Naive thymus-derived CD8-positive, alpha-beta T cell (primary cell): ENCODE data around the gene RPL13. TPM values are rescaled to one million over a fixed set of nuclear protein-coding genes. Genes with fewer than 3 reads are reported as not detected.

ENCODE experiments used
- ATAC-seq, 2 donors: fragments of 150-1000 bp; cut with Tn5 transposase in 1 of 2; sonication (Bioruptor Pico), chemical (Tn5 transposase) in 1 of 2; 1 replicate in 1 of 2; 2 replicates in 1 of 2; pipeline ENCODE4 v1.10.0; 2021; ENCODE audit warnings: mild to moderate bottlenecking in 2 of 2, moderate library complexity in 2 of 2
- POLR2A ChIA-PET: fragments of 350-600 bp; sonication (Branson Sonifier 250); formaldehyde crosslinking; loops from one replicate; lab custom pipeline; 2021; ENCODE audit warnings: antibody characterized with exemption; lab: Charles Lee
- DNase-seq, 10 donors: peaks; one replicate each; pipeline versions ENCODE4 v3.0.0 to v3.0.0-alpha.2; 2020 to 2022
- H3K27ac Mint-ChIP-seq, 10 donors: one replicate each; pipeline ENCODE4 v1.8.0; 2020 to 2022; ENCODE audit warnings: mild to moderate bottlenecking in 10 of 10, mixed read lengths in 10 of 10, moderate library complexity in 4 of 10, inconsistent platforms in 1 of 10
- H3K27me3 Mint-ChIP-seq, 5 donors: one replicate each; pipeline ENCODE4 v1.8.0; 2021 to 2022; ENCODE audit warnings: mixed read lengths in 5 of 5
- H3K36me3 Mint-ChIP-seq, 3 donors: one replicate each; pipeline ENCODE4 v1.8.0; 2020 to 2022; ENCODE audit warnings: mixed read lengths in 3 of 3, mild to moderate bottlenecking in 2 of 3, inconsistent platforms in 1 of 3
- H3K4me1 Mint-ChIP-seq, 4 donors: one replicate each; pipeline ENCODE4 v1.8.0; 2021 to 2022; ENCODE audit warnings: mixed read lengths in 4 of 4
- H3K4me3 Mint-ChIP-seq, 10 donors: one replicate each; pipeline ENCODE4 v1.8.0; 2020 to 2022; ENCODE audit warnings: mild to moderate bottlenecking in 10 of 10, mixed read lengths in 10 of 10, moderate library complexity in 6 of 10, inconsistent platforms in 1 of 10
- H3K9me3 Mint-ChIP-seq, 9 donors: one replicate each; pipeline ENCODE4 v1.8.0; 2020 to 2022; ENCODE audit warnings: mixed read lengths in 9 of 9, mild to moderate bottlenecking in 3 of 9, inconsistent platforms in 1 of 9, moderate library complexity in 1 of 9
- polyA plus RNA-seq, 3 donors: library from polyadenylated mRNA; unstranded; fragments of 300-500 nt; fragmentation: Illumina TruSeq; gene quantifications; one replicate each; pipeline ENCODE4 v1.2.3, GENCODE V29; 2021
- total RNA-seq, 8 experiments: library from RNA in 2 of 8; stranded (reverse) in 2 of 8; gene quantifications; one replicate each; pipeline ENCODE4 v1.2.3 and lab custom pipeline; 2021 to 2026

The RPL13 gene
- total and polyA plus RNA-seq, 5 experiments from 2014 or later = 5,034 to 7,902 (median 5,103) TPM

DNA sequence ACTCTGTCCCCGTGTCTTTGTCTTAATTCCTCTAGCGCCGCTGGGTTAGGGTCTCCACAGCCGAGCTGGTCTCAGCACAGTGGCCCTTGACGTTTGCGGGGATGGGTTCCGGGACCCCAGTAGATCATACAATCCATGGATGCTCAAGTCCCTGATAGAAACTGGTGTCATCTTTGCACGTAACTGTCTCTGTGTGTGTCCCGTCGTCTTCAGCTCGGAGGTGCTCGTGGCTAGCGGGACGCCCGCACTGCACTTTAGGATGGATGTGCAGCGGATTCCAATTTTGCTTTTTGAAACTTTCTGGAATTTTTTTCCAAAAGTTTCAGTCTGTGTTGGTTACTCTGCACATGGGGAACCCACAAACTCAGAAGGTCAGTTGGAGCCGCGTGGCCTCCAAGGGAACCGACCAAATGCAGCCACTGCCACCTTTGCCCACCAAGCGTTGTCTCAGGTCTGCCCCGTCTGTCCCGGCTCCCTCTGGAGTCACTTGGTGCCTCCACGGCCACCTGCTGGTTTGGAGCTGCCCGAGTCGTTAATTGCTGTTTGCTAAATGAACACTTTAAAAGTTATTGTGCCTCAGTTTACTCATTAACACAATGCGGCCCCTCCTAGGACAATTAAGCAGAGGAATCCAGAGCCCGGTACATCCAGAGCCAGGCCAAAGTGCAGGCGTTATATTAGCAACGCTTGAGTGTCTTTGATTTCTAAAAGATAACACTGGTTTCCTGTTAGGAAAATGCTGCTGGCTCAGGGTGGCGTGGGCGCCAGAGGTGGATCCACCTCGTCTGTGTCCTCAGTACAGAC lies 47.7 kb downstream of the RPL13 start:
- DNase-seq = no peak
- POLR2A ChIA-PET = no interaction called here
- Mint-ChIP-seq H3K9me3 (no peaks in the 10 kb centered on the region), H3K36me3 (no peaks in the 10 kb centered on the region), H3K4me1 (peaks cover under 1 to 2% (median 1%) of the 10 kb centered on the region in 4 donors), H3K27ac (no peak overlapping the region), H3K4me3 (no peak overlapping the region), H3K27me3 (peaks cover 0 to under 1% (median 0%) of the 10 kb centered on the region in 5 donors)
- ATAC-seq = no peak

DNA sequence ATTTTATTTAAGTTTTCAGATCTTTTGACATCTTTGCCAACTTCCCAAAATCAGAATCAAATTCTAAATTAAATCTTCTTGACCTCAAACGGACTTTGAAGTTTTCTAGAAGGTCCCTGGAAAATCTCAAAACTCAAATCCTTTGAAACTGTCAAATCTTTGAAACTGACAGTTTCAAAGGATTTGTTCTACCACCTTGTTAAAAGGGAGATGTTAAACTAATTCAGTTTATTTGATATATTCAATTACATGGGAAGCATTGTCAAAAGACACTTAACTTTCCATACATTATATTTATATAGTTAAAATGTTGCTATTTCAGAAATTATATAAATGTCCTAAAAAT lies 49.6 kb downstream of the RPL13 start:
- no peak for ATAC-seq
- H3K4me1 Mint-ChIP-seq = peaks cover 0 to 3% (median under 1%) of the 10 kb centered on the region in 4 donors
- peaks cover 0 to 2% (median 0%) of the 10 kb centered on the region in 9 donors for H3K9me3 Mint-ChIP-seq
- DNase-seq = no peak
- POLR2A ChIA-PET = no interaction called here
- no peak overlapping the region for H3K4me3 Mint-ChIP-seq
- H3K27me3 Mint-ChIP-seq = no peaks in the 10 kb centered on the region
- no peak overlapping the region for H3K27ac Mint-ChIP-seq
- H3K36me3 Mint-ChIP-seq = no peaks in the 10 kb centered on the region

GRCh38 chr16:89612415-89613166 lies 52.1 kb downstream of the RPL13 start:
- H3K36me3 Mint-ChIP-seq = no peaks in the 10 kb centered on the region
- POLR2A ChIA-PET = no interaction called here
- peaks cover 0 to 2% (median 0%) of the 10 kb centered on the region in 9 donors for H3K9me3 Mint-ChIP-seq
- H3K4me3 Mint-ChIP-seq = no peak overlapping the region
- ATAC-seq = no peak
- DNase-seq = no peak
- peaks cover 12 to 16% (median 14%) of the 10 kb centered on the region in 4 donors for H3K4me1 Mint-ChIP-seq
- H3K27ac Mint-ChIP-seq = peak overlapping the region in 2 of 10 donors; percentile 1 to 19
- H3K27me3 Mint-ChIP-seq = no peaks in the 10 kb centered on the region

- peaks cover 0 to 2% (median 0%) of the 10 kb centered on the region in 9 donors for H3K9me3 Mint-ChIP-seq
- H3K27ac Mint-ChIP-seq = peak within 1 kb of the TSS in 3 of 10 donors; percentile 1 to 77 (median 19)
- ATAC-seq = no peak
- POLR2A ChIA-PET = no interaction called here
- no peaks in the 10 kb centered on the region for H3K36me3 Mint-ChIP-seq
- DNase-seq = no peak
- H3K4me3 Mint-ChIP-seq = no peak within 1 kb of the TSS
- H3K27me3 Mint-ChIP-seq = no peaks in the 10 kb centered on the region
- H3K4me1 Mint-ChIP-seq = peaks cover 12 to 16% (median 15%) of the 10 kb centered on the region in 4 donors
Observed at GRCh38 chr16:89613231-89613953, 52.9 kb downstream of the RPL13 start, which contains the start of gene DPEP1. Gene DPEP1, plus strand, starts transcription at chr16:89613642. Its CDS starts 16,769 bp downstream, at chr16:89630411.

DNA sequence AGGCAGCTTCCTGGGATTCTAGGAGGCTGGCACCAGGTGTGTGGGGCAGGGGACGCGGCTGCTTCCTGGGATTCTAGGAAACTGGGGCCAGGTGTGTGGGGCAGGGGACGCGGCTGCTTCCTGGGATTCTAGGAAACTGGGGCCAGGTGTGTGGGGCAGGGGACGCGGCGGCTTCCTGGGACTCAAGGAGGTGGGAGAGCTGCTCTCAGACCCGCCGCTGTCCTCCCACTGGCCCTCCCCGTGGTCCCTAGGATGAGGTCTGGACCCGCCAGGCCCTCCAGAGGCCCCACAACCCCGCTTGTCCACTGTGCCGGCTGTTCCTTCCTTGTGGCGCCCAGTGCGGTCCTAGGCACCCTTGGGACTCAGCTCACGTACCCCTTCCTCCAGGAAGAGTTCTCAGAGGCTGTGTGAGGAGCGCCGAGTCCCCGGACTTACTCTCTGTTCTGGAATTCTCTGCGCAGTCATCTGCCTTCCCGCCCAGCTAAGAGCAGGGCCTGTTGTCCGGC lies 53.5 kb downstream of the RPL13 start:
- H3K36me3 Mint-ChIP-seq = no peaks in the 10 kb centered on the region
- no peak overlapping the region for H3K4me3 Mint-ChIP-seq
- H3K27me3 Mint-ChIP-seq = no peaks in the 10 kb centered on the region
- no peak for DNase-seq
- POLR2A ChIA-PET = no interaction called here
- H3K4me1 Mint-ChIP-seq = peaks cover 12 to 16% (median 15%) of the 10 kb centered on the region in 4 donors
- no peak overlapping the region for H3K27ac Mint-ChIP-seq
- no peak for ATAC-seq
- H3K9me3 Mint-ChIP-seq = peaks cover 0 to 2% (median 0%) of the 10 kb centered on the region in 9 donors

Other genes with a start within 250 kb of the RPL13 start
- 100 to 1,000 TPM; 326 to 328 TPM for gene ANKRD11, start 70.1 kb upstream of the RPL13 start, total RNA-seq
- 10 to 100 TPM in 2 of 3 donors, 1 to 10 TPM in 1; 8.9 to 61.1 (median 13.9) TPM for gene ANKRD11, start 70.1 kb upstream of the RPL13 start, polyA plus RNA-seq
- 100 to 1,000 TPM; 164 to 169 TPM for gene SPG7, start 52.3 kb upstream of the RPL13 start, total RNA-seq
- gene SPG7, start 52.3 kb upstream of the RPL13 start, polyA plus RNA-seq = 10 to 100 TPM; 44.8 to 58.2 (median 44.9) TPM
- gene CPNE7, start 15.1 kb downstream of the RPL13 start, total RNA-seq = under 1 TPM in 1 of 2 experiments, not detected in 1; 0.23 TPM
- gene CPNE7, start 15.1 kb downstream of the RPL13 start, polyA plus RNA-seq = under 1 TPM in 1 of 3 donors, not detected in 2; 0.53 TPM
- not detected for gene DPEP1, start 53.0 kb downstream of the RPL13 start, total RNA-seq
- gene DPEP1, start 53.0 kb downstream of the RPL13 start, polyA plus RNA-seq = not detected
- 10 to 100 TPM; 75.3 to 75.4 TPM for gene CHMP1A, start 97.0 kb downstream of the RPL13 start, total RNA-seq
- 10 to 100 TPM; 48.9 to 58.3 (median 52.7) TPM for gene CHMP1A, start 97.0 kb downstream of the RPL13 start, polyA plus RNA-seq
- gene SPATA33, start 97.2 kb downstream of the RPL13 start, total RNA-seq = 1 to 10 TPM; 6.2 to 7.7 TPM
- 1 to 10 TPM; 1.7 to 3.0 (median 2.3) TPM for gene SPATA33, start 97.2 kb downstream of the RPL13 start, polyA plus RNA-seq
- 100 to 1,000 TPM; 129 to 135 TPM for gene CDK10, start 126.0 kb downstream of the RPL13 start, total RNA-seq
- 10 to 100 TPM; 25.4 to 63.3 (median 27.3) TPM for gene CDK10, start 126.0 kb downstream of the RPL13 start, polyA plus RNA-seq
- gene SPATA2L, start 141.0 kb downstream of the RPL13 start, total RNA-seq = 1 to 10 TPM; 6.9 to 8.1 TPM
- gene SPATA2L, start 141.0 kb downstream of the RPL13 start, polyA plus RNA-seq = 1 to 10 TPM; 3.5 to 6.4 (median 5.4) TPM
- 10 to 100 TPM; 16.5 to 17.0 TPM for gene VPS9D1, start 160.2 kb downstream of the RPL13 start, total RNA-seq
- 1 to 10 TPM in 1 of 3 donors, under 1 TPM in 2; 0.53 to 1.3 (median 0.91) TPM for gene VPS9D1, start 160.2 kb downstream of the RPL13 start, polyA plus RNA-seq
- gene ZNF276, start 160.9 kb downstream of the RPL13 start, total RNA-seq = 100 to 1,000 TPM; 168 to 171 TPM
- gene ZNF276, start 160.9 kb downstream of the RPL13 start, polyA plus RNA-seq = 10 to 100 TPM; 15.0 to 56.0 (median 19.6) TPM